Measurements from ENCODE around the gene FAM170B.

DNA sequence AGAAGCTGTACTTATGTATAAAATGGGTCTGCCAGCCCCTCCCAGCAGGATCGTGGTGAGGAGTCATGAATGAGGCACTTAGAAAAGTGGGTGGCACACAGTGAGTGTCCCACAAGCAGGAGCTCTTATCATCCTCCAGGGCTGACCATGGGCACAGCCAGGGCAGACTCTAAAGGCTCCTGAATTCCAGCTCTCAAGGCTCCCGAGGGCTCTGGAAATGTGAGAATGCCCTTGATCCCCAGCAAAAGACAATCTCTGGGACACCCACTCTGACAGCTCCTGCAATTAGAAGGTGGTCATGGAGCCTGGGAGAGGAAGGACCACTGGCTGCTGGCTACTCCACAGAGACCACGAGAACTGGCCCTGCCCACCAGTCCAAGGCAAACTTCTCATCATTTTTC lies 20.1 kb downstream of the FAM170B start:
- TF ChIP-seq, protein P1, sequence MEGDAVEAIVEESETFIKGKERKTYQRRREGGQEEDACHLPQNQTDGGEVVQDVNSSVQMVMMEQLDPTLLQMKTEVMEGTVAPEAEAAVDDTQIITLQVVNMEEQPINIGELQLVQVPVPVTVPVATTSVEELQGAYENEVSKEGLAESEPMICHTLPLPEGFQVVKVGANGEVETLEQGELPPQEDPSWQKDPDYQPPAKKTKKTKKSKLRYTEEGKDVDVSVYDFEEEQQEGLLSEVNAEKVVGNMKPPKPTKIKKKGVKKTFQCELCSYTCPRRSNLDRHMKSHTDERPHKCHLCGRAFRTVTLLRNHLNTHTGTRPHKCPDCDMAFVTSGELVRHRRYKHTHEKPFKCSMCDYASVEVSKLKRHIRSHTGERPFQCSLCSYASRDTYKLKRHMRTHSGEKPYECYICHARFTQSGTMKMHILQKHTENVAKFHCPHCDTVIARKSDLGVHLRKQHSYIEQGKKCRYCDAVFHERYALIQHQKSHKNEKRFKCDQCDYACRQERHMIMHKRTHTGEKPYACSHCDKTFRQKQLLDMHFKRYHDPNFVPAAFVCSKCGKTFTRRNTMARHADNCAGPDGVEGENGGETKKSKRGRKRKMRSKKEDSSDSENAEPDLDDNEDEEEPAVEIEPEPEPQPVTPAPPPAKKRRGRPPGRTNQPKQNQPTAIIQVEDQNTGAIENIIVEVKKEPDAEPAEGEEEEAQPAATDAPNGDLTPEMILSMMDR (IDR thresholded peaks at IDR 0.05; ENCODE audit: low read depth, low read length, poor library complexity, severe bottlenecking), result no peak
- TF ChIP-seq EZH2phosphoT487 (IDR thresholded peaks at IDR 0.05; ENCODE audit: borderline replicate concordance, low read length), result no peak
